ENCODE measurements around the gene PXMP2. TPM values are rescaled to one million over a fixed set of nuclear protein-coding genes. Genes with fewer than 3 reads are reported as not detected.

PXMP2 gene
- total RNA-seq, 1 donor from 2014 or later: 9.0 TPM

GRCh38 chr12:132736913-132737312, 49.5 kb downstream of the PXMP2 start:
- no peak for DNase-seq (ENCODE audit: low read depth)
- Histone ChIP-seq H3K36me3 (ENCODE audit: insufficient read depth, low read length) (peaks cover 69% of the 10 kb centered on the region), H4K20me1 (ENCODE audit: insufficient read depth, low read length) (peaks cover 90% of the 10 kb centered on the region)

GRCh38 chr12:132739600-132740312, 52.4 kb downstream of the PXMP2 start:
- no peak for DNase-seq (ENCODE audit: low read depth)
- Histone ChIP-seq H3K27me3 (ENCODE audit: insufficient read depth, low read length) (no peaks in the 10 kb centered on the region), H3K27ac (ENCODE audit: low read depth, low read length) (no peak overlapping the region), H3K79me2 (ENCODE audit: insufficient read depth, low read length) (peaks cover 88% of the 10 kb centered on the region), H3K9ac (ENCODE audit: low read length) (no peak overlapping the region), H4K20me1 (ENCODE audit: insufficient read depth, low read length) (peaks cover 92% of the 10 kb centered on the region), H3K4me3 (ENCODE audit: insufficient read depth, low read depth, low read length) (no peak overlapping the region), H3K4me1 (ENCODE audit: insufficient read depth, low read length) (no peaks in the 10 kb centered on the region), H3K4me2 (ENCODE audit: low read length) (no peak overlapping the region), H2AFZ (ENCODE audit: low read depth, low read length) (no peak overlapping the region), H3K36me3 (ENCODE audit: insufficient read depth, low read length) (peaks cover 66% of the 10 kb centered on the region), H3K9me3 (ENCODE audit: insufficient read depth, low read depth, low read length) (no peaks in the 10 kb centered on the region)
- Mint-ChIP-seq H3K9me3 (ENCODE audit: unreplicated experiment) (no peaks in the 10 kb centered on the region), H3K4me3 (ENCODE audit: unreplicated experiment) (no peak overlapping the region), H3K27me3 (ENCODE audit: low read depth, unreplicated experiment) (no peaks in the 10 kb centered on the region), H3K36me3 (ENCODE audit: low read depth, unreplicated experiment) (peaks cover 25% of the 10 kb centered on the region), H3K4me1 (ENCODE audit: low read depth, unreplicated experiment) (no peaks in the 10 kb centered on the region), H3K27ac (ENCODE audit: unreplicated experiment) (peak overlapping the region; percentile 18)
- TF ChIP-seq CTCF (IDR thresholded peaks at IDR 0.05; ENCODE audit: insufficient read depth, low read depth, low read length) (no peak), EZH2 (IDR thresholded peaks at IDR 0.05; ENCODE audit: insufficient read depth, low read length) (no peak)
- FAIRE-seq: no peak

More at GRCh38 chr12:132736913-132737312, 49.5 kb downstream of the PXMP2 start:
- Mint-ChIP-seq H3K36me3 (ENCODE audit: low read depth, unreplicated experiment) (peaks cover 22% of the 10 kb centered on the region), H3K9me3 (ENCODE audit: unreplicated experiment) (no peaks in the 10 kb centered on the region), H3K27me3 (ENCODE audit: low read depth, unreplicated experiment) (no peaks in the 10 kb centered on the region), H3K4me3 (ENCODE audit: unreplicated experiment) (no peak overlapping the region), H3K27ac (ENCODE audit: unreplicated experiment) (no peak overlapping the region), H3K4me1 (ENCODE audit: low read depth, unreplicated experiment) (no peaks in the 10 kb centered on the region)
- Histone ChIP-seq H3K4me3 (ENCODE audit: insufficient read depth, low read depth, low read length) (no peak overlapping the region), H3K27me3 (ENCODE audit: insufficient read depth, low read length) (no peaks in the 10 kb centered on the region), H3K9ac (ENCODE audit: low read length) (no peak overlapping the region), H2AFZ (ENCODE audit: low read depth, low read length) (no peak overlapping the region), H3K4me2 (ENCODE audit: low read length) (no peak overlapping the region), H3K4me1 (ENCODE audit: insufficient read depth, low read length) (no peaks in the 10 kb centered on the region), H3K9me3 (ENCODE audit: insufficient read depth, low read depth, low read length) (no peaks in the 10 kb centered on the region), H3K79me2 (ENCODE audit: insufficient read depth, low read length) (peaks cover 66% of the 10 kb centered on the region), H3K27ac (ENCODE audit: low read depth, low read length) (no peak overlapping the region)
- no peak for FAIRE-seq
- TF ChIP-seq CTCF (IDR thresholded peaks at IDR 0.05; ENCODE audit: insufficient read depth, low read depth, low read length) (no peak), EZH2 (IDR thresholded peaks at IDR 0.05; ENCODE audit: insufficient read depth, low read length) (no peak)

GRCh38 chr12:132740313-132740646, 52.9 kb downstream of the PXMP2 start:
- Histone ChIP-seq H3K4me1 (ENCODE audit: insufficient read depth, low read length) (no peaks in the 10 kb centered on the region), H4K20me1 (ENCODE audit: insufficient read depth, low read length) (peaks cover 92% of the 10 kb centered on the region), H3K36me3 (ENCODE audit: insufficient read depth, low read length) (peaks cover 63% of the 10 kb centered on the region), H3K9me3 (ENCODE audit: insufficient read depth, low read depth, low read length) (no peaks in the 10 kb centered on the region), H3K27me3 (ENCODE audit: insufficient read depth, low read length) (no peaks in the 10 kb centered on the region), H3K9ac (ENCODE audit: low read length) (no peak overlapping the region), H3K4me2 (ENCODE audit: low read length) (no peak overlapping the region), H2AFZ (ENCODE audit: low read depth, low read length) (no peak overlapping the region), H3K79me2 (ENCODE audit: insufficient read depth, low read length) (peaks cover 88% of the 10 kb centered on the region), H3K27ac (ENCODE audit: low read depth, low read length) (no peak overlapping the region), H3K4me3 (ENCODE audit: insufficient read depth, low read depth, low read length) (no peak overlapping the region)
- no peak for TF ChIP-seq CTCF (IDR thresholded peaks at IDR 0.05; ENCODE audit: insufficient read depth, low read depth, low read length)
- no peak for TF ChIP-seq EZH2 (IDR thresholded peaks at IDR 0.05; ENCODE audit: insufficient read depth, low read length)
- no peak overlapping the region for H3K4me3 Mint-ChIP-seq (ENCODE audit: unreplicated experiment)
- no peak for DNase-seq (ENCODE audit: low read depth)
- H3K27ac Mint-ChIP-seq (ENCODE audit: unreplicated experiment): peak overlapping the region; percentile 18
- no peak for FAIRE-seq
- no peaks in the 10 kb centered on the region for H3K27me3 Mint-ChIP-seq (ENCODE audit: low read depth, unreplicated experiment)
- H3K9me3 Mint-ChIP-seq (ENCODE audit: unreplicated experiment): no peaks in the 10 kb centered on the region
- H3K36me3 Mint-ChIP-seq (ENCODE audit: low read depth, unreplicated experiment): peaks cover 25% of the 10 kb centered on the region
- H3K4me1 Mint-ChIP-seq (ENCODE audit: low read depth, unreplicated experiment): peaks cover under 1% of the 10 kb centered on the region

All from astrocyte (in vitro differentiated cells and primary cell).